Ascending aorta (tissue), 2 donors: Measurements from ENCODE around the gene UBE2Q2. TPM values are rescaled to one million over a fixed set of nuclear protein-coding genes. Genes with fewer than 3 reads are reported as not detected.
"Not testable (repeated sequence)": the region's sequence is repeated elsewhere in the genome, so short reads cannot be mapped to it uniquely, and the experiment has no call there.

ENCODE experiments used
- DNase-seq, 2 donors: peaks; one replicate each; pipeline ENCODE4 v3.0.0-alpha.2; 2019; ENCODE audit warnings: low spot score in 2 of 2
- H3K27ac ChIP-seq, 2 donors: fragments of 200-600 bp; sonication (generic); one replicate each; pipeline ENCODE4 v1.5.1; 2016 to 2017; ENCODE audit warnings: mild to moderate bottlenecking in 1 of 2
- H3K27me3 ChIP-seq: fragments of 200-600 bp; sonication (generic); one replicate; pipeline ENCODE4 v1.5.1; 2017
- H3K36me3 ChIP-seq, 2 donors: fragments of 200-600 bp; sonication (generic); one replicate each; pipeline ENCODE4 v1.5.1; 2016
- H3K4me1 ChIP-seq, 2 donors: fragments of 200-600 bp; sonication (generic); one replicate each; pipeline ENCODE4 v1.5.1; 2016 to 2017; ENCODE audit warnings: mild to moderate bottlenecking in 1 of 2
- H3K4me3 ChIP-seq, 2 donors: fragments of 200-600 bp; sonication (generic); one replicate each; pipeline ENCODE4 v1.5.1; 2016 to 2017; ENCODE audit warnings: mild to moderate bottlenecking in 1 of 2
- H3K9me3 ChIP-seq, 2 donors: fragments of 200-600 bp; sonication (generic); one replicate each; pipeline ENCODE4 v1.5.1; 2016
- intact Hi-C: fragments of 100-400 bp; cut with DNase I; formaldehyde crosslinking; loops from one replicate; pipeline ENCODE4 v1.15.1; 2023
- total RNA-seq: library from RNA; depleted of rRNA; stranded (reverse); fragments of >200 nt; gene quantifications from one replicate; pipeline ENCODE4 v1.1.0, GENCODE V29; 2016
- TF ChIP-seq, protein P1 (sequence below), 3 experiments: fragments of 200-600 bp in 2 of 3; fragments of 450-650 bp in 1 of 3; sonication (generic) in 2 of 3; IDR thresholded peaks; one replicate each; pipeline ENCODE4 v1.5.1; 2016 to 2019; ENCODE audit warnings: antibody characterized with exemption in 3 of 3, mild to moderate bottlenecking in 1 of 3, moderate library complexity in 1 of 3

UBE2Q2 gene
- total RNA-seq, 1 donor from 2014 or later = 40.3 TPM

DNA sequence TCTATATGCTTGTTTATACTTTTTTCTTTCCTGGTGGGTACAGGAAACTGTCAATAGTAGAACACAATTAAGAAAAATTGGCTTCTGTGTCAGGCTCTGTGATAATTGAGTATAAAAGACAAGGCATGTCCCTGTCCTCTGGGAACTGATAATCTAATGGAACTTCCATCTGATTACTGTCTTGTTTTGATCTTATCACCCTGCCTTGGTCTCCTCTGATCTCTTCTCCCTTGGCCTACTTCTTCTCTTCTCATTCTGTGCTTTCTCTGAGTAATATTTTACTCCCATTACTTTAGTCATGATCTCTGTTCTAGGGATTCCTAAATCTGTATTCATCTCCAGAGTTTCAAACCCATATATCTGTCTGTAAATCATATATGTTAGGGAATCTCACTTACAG, 14.6 kb downstream of the UBE2Q2 start:
- Histone ChIP-seq H3K9me3 (no peaks in the 10 kb centered on the region), H3K36me3 (peaks cover 13 to 25% of the 10 kb centered on the region in 2 donors), H3K27ac (no peak overlapping the region), H3K4me1 (no peaks in the 10 kb centered on the region), H3K27me3 (no peaks in the 10 kb centered on the region), H3K4me3 (no peak overlapping the region)
- no peak for DNase-seq
- intact Hi-C loops = no loop called here
- TF ChIP-seq, protein P1, sequence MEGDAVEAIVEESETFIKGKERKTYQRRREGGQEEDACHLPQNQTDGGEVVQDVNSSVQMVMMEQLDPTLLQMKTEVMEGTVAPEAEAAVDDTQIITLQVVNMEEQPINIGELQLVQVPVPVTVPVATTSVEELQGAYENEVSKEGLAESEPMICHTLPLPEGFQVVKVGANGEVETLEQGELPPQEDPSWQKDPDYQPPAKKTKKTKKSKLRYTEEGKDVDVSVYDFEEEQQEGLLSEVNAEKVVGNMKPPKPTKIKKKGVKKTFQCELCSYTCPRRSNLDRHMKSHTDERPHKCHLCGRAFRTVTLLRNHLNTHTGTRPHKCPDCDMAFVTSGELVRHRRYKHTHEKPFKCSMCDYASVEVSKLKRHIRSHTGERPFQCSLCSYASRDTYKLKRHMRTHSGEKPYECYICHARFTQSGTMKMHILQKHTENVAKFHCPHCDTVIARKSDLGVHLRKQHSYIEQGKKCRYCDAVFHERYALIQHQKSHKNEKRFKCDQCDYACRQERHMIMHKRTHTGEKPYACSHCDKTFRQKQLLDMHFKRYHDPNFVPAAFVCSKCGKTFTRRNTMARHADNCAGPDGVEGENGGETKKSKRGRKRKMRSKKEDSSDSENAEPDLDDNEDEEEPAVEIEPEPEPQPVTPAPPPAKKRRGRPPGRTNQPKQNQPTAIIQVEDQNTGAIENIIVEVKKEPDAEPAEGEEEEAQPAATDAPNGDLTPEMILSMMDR (IDR thresholded peaks at IDR 0.05) = no peak

DNA sequence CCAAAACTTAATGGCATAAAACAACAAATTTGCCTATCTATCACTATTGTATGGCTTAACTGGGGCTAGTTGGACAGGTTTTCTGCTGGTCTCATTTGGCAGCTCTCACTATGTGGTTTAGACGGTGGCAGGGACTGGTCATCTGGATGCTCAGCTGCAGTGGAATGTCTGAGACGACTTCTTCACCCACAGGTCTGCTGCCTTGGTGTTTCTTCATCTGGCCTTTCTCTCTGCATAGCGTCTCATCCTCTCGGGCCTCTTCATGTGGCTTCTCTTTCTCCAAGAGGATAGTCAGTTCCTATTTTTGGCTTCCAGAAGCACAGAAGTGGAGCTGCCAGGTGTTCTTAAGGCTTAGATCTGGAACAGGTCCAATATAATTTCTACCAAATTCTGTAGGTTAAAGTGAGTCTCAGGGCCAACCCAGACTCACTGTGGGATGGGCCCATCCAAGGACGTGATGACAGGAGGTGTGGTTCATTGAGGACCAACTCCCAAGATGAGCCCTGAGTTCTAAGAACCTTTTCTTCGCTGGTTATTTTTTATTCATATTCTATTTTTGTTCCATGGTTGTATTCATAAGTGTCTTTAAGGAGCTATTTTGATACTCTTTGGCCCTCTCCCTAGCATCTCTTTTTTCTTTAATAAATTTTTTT, 18.6 kb downstream of the UBE2Q2 start:
- H3K27ac ChIP-seq = no peak overlapping the region
- H3K36me3 ChIP-seq = peaks cover 2 to 22% of the 10 kb centered on the region in 2 donors
- intact Hi-C loops = no loop called here
- H3K9me3 ChIP-seq = no peaks in the 10 kb centered on the region
- TF ChIP-seq, protein P1 (IDR thresholded peaks at IDR 0.05) = no peak
- H3K27me3 ChIP-seq = no peaks in the 10 kb centered on the region
- H3K4me3 ChIP-seq = no peak overlapping the region
- no peak for DNase-seq
- H3K4me1 ChIP-seq = peaks cover 0 to 3% of the 10 kb centered on the region in 2 donors

DNA sequence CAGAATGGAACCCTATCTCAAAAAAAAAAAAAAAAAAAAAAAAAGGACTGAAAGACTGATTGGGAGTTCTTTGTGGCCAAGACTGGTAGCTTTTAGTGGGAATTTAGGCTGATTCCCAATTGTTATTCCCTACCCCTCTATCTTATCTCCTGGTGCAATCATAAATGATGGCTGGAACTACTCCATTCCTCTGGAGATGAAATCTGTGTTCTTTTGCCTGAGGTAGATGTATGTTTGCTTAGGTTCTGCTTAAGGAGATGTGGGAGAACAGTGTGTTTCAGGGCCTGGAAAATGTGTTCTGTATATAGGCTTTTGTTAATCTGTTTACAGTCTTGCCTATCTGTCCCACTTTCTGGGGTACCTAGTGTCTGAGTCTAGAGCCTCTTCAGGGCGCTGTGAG, 19.5 kb downstream of the UBE2Q2 start:
- Histone ChIP-seq H3K27me3 (no peaks in the 10 kb centered on the region), H3K27ac (no peak overlapping the region), H3K4me1 (peaks cover 0 to 3% of the 10 kb centered on the region in 2 donors), H3K36me3 (peaks cover 2 to 22% of the 10 kb centered on the region in 2 donors), H3K9me3 (no peaks in the 10 kb centered on the region), H3K4me3 (no peak overlapping the region)
- no peak for DNase-seq
- intact Hi-C loops = no loop called here
- TF ChIP-seq, protein P1 (IDR thresholded peaks at IDR 0.05) = no peak

DNA sequence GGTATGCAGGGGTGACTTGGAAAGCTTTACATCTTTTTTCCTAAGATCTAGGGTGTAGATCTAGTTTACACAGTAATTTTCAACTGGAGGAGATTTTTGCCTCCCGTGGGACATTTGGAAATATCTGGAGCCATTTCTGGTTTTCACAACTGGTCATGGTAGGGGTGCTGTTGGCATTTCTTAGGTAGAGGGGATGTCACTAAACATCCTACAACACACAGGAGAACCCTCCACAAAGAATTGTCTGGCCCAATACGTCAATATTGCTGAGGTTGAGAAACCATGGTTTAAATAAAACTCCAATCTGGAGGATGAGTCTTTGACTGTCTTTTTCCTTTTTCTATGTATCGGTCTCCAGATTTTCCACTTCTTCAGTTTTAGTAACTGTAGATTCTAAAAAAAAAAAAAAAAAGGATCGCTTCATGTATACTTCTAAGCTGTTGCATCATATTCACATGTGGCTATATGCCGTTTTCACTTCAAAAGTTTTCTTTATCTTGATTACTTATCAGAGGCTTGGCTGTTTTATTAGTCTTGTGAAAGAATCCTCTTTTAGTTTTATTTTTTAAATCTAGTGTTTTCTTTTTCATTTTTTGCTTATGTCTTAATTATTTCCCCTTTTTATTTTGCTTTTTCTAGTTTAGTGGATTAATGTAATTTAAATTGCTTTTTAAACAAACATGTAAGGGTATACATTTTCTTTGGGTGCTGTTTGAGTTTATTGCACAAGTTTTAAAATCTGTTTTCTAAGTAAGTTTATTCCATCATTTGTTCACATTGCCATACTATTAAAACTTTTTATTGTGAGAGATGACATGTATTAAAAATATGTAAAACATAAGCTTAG, 21.2 kb downstream of the UBE2Q2 start:
- Histone ChIP-seq H3K27me3 (no peaks in the 10 kb centered on the region), H3K9me3 (no peaks in the 10 kb centered on the region), H3K36me3 (peaks cover 2 to 22% of the 10 kb centered on the region in 2 donors), H3K4me3 (no peak overlapping the region), H3K4me1 (peaks cover 0 to 3% of the 10 kb centered on the region in 2 donors), H3K27ac (no peak overlapping the region)
- intact Hi-C loops = no loop called here
- no peak for DNase-seq
- TF ChIP-seq, protein P1 (IDR thresholded peaks at IDR 0.05) = no peak

DNA sequence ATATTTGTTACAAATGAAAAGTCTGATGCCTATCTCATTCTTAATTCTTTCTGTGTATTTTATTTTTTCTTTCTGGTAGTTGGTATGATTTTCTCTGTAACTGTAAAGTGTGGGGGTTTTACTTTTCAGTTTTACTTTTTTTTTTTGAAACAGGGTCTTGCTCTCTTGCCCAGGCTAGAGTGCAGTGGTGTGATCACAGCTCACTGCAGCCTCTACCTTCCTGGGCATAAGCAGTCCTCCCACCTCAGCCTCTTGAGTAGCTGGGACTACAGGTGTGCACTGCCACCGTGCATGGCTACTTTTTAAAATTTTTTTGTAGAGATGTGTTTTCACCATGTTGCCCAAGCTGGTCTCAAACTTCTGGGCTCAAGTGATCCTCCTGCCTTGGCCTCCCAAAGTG, 22.8 kb downstream of the UBE2Q2 start:
- intact Hi-C loops = not testable (repeated sequence)

DNA sequence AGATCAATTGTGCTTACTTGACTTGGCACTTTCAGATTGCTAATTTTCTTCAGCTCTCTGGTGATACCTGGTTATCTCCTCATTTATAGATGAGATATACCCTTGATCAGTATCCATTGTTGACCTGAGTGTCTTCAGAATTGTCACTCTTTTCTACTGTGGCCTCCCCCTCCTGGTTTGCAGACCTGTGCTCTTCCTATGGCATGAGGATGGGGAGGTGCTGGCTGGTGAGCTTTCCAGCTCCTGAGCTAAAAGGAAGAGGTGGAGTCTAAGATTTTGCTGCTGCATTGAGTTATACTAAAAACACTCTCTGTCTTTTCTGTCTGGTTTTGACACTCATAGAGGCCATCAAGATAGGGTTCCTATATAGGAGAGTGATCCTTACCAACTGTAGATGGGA, 23.7 kb downstream of the UBE2Q2 start:
- no peak overlapping the region for H3K27ac ChIP-seq
- H3K4me1 ChIP-seq = peaks cover 0 to 3% of the 10 kb centered on the region in 2 donors
- H3K27me3 ChIP-seq = no peaks in the 10 kb centered on the region
- H3K9me3 ChIP-seq = no peaks in the 10 kb centered on the region
- TF ChIP-seq, protein P1 (IDR thresholded peaks at IDR 0.05) = no peak
- DNase-seq = no peak
- H3K36me3 ChIP-seq = peaks cover 2 to 30% of the 10 kb centered on the region in 2 donors
- intact Hi-C loops = no loop called here
- no peak overlapping the region for H3K4me3 ChIP-seq

More for the DNA sequence above, 22.8 kb downstream of the UBE2Q2 start:
- not testable (repeated sequence) for H3K4me3 ChIP-seq, H3K27me3 ChIP-seq, H3K27ac ChIP-seq, H3K9me3 ChIP-seq, DNase-seq, H3K4me1 ChIP-seq
- peaks cover 2 to 29% of the 10 kb centered on the region in 2 donors for H3K36me3 ChIP-seq
